Left renal cortex interstitium (tissue), 4 donors: Measurements from ENCODE around the gene OXNAD1. TPM values are rescaled to one million over a fixed set of nuclear protein-coding genes. Genes with fewer than 3 reads are reported as not detected.

ENCODE experiments used
- DNase-seq, 4 donors: peaks; one replicate each; pipeline ENCODE4 v3.0.0-alpha.2; 2013; ENCODE audit warnings: low read depth in 4 of 4, low spot score in 2 of 4, missing footprints in 1 of 4
- polyA plus RNA-seq, 4 donors: library from polyadenylated mRNA; unstranded; fragments of 120-200 nt; gene quantifications; one replicate each; pipeline ENCODE4 v1.2.1, GENCODE V29; 2013; ENCODE audit not compliant: insufficient read length in 4 of 4

Gene OXNAD1
- polyA plus RNA-seq, 4 donors: 15.4 to 19.8 (median 17.4) TPM

- no peak for DNase-seq
These were observed 19.4 kb upstream of the OXNAD1 start for GRCh38 chr3:16245609-16246008.

GRCh38 chr3:16247282-16248061 lies 17.5 kb upstream of the OXNAD1 start:
- DNase-seq: peak in 3 of 4 donors; percentile 48 to 80 (median 52)

GRCh38 chr3:16248556-16248955 lies 16.5 kb upstream of the OXNAD1 start:
- DNase-seq: no peak

- no peak for DNase-seq
These were observed 15.7 kb upstream of the OXNAD1 start for GRCh38 chr3:16249336-16249735.

- no peak for DNase-seq
These were observed 15.1 kb upstream of the OXNAD1 start for GRCh38 chr3:16249886-16250285.

- no peak for DNase-seq
These were observed 13.5 kb upstream of the OXNAD1 start for GRCh38 chr3:16251316-16252085.

GRCh38 chr3:16252243-16252978 lies 12.6 kb upstream of the OXNAD1 start:
- no peak for DNase-seq

- no peak for DNase-seq
These were observed 12.0 kb upstream of the OXNAD1 start for GRCh38 chr3:16252988-16253387.

- DNase-seq: no peak
These were observed 11.4 kb upstream of the OXNAD1 start for GRCh38 chr3:16253601-16254000.

GRCh38 chr3:16254916-16255315 lies 10.1 kb upstream of the OXNAD1 start:
- DNase-seq: no peak

GRCh38 chr3:16255326-16255725 lies 9.7 kb upstream of the OXNAD1 start:
- no peak for DNase-seq

- DNase-seq: no peak
These were observed 9.3 kb upstream of the OXNAD1 start for GRCh38 chr3:16255726-16256125.

- DNase-seq: no peak
These were observed 7.7 kb upstream of the OXNAD1 start for GRCh38 chr3:16257309-16257708.

GRCh38 chr3:16258177-16258576 lies 6.8 kb upstream of the OXNAD1 start:
- no peak for DNase-seq

GRCh38 chr3:16258866-16259265 lies 6.1 kb upstream of the OXNAD1 start:
- DNase-seq: no peak

- no peak for DNase-seq
These were observed 5.0 kb upstream of the OXNAD1 start for GRCh38 chr3:16260046-16260445.

GRCh38 chr3:16262174-16262573 lies 2.8 kb upstream of the OXNAD1 start:
- no peak for DNase-seq

- DNase-seq: no peak
These were observed 771 bp upstream of the OXNAD1 start for GRCh38 chr3:16264174-16264707.

GRCh38 chr3:16265455-16265786 lies 409 bp downstream of the OXNAD1 start:
- no peak for DNase-seq

- no peak for DNase-seq
These were observed 1.7 kb downstream of the OXNAD1 start for GRCh38 chr3:16266714-16267113.

- DNase-seq: no peak
These were observed 5.8 kb downstream of the OXNAD1 start for GRCh38 chr3:16270855-16271254.
